Neural cell (in vitro differentiated cells): ENCODE results near the gene SLC4A1. TPM values are rescaled to one million over a fixed set of nuclear protein-coding genes. Genes with fewer than 3 reads are reported as not detected.

Experiments
- H2AFZ ChIP-seq: fragments of 200-600, 300-800 bp; sonication (generic), shearing (Covaris generic); 2 replicates; pipeline ENCODE4 v1.6.0; 2014; ENCODE audit warnings: low read depth, mild to moderate bottlenecking, antibody characterized with exemption, low read length, moderate library complexity
- H3F3A ChIP-seq: fragments of 200-600 bp; shearing (Covaris generic); 2 replicates; pipeline ENCODE4 v1.6.1; 2016; ENCODE audit warnings: mild to moderate bottlenecking, moderate library complexity, mixed read lengths, antibody characterized with exemption, low read length; ENCODE audit not compliant: insufficient read depth, poor library complexity, severe bottlenecking
- H3K27ac ChIP-seq: fragments of 200-600, 300-800 bp; sonication (generic), shearing (Covaris generic); 2 replicates; pipeline ENCODE4 v1.5.1; 2014; ENCODE audit warnings: mild to moderate bottlenecking, low read length, moderate library complexity
- H3K27me3 ChIP-seq: fragments of 300-800, 200-600 bp; sonication (generic), shearing (Covaris generic); 2 replicates; pipeline ENCODE4 v1.6.0; 2014; ENCODE audit warnings: mild to moderate bottlenecking, low read depth, low read length, moderate library complexity; ENCODE audit not compliant: insufficient read depth
- H3K36me3 ChIP-seq: fragments of 300-800, 200-600 bp; sonication (generic), shearing (Covaris generic); 2 replicates; pipeline ENCODE4 v1.5.1; 2014; ENCODE audit warnings: mild to moderate bottlenecking, antibody characterized with exemption, low read length, moderate library complexity; ENCODE audit not compliant: insufficient read depth
- H3K4me2 ChIP-seq: fragments of 300-800, 200-600 bp; sonication (generic), shearing (Covaris generic); 2 replicates; pipeline ENCODE4 v1.6.0; 2014; ENCODE audit warnings: mild to moderate bottlenecking, low read length
- H3K4me3 ChIP-seq: fragments of 300-800, 200-600 bp; sonication (generic), shearing (Covaris generic); 2 replicates; pipeline ENCODE4 v1.5.1; 2014; ENCODE audit warnings: mild to moderate bottlenecking, low read length, moderate library complexity
- H3K79me2 ChIP-seq: fragments of 200-600 bp; shearing (Covaris generic); replicated peaks from 2 replicates; pipeline ENCODE4 v1.6.0; 2014; ENCODE audit warnings: mild to moderate bottlenecking, low read length, moderate library complexity; ENCODE audit not compliant: insufficient read depth
- H3K9ac ChIP-seq: fragments of 300-800, 200-600 bp; sonication (generic), shearing (Covaris generic); 2 replicates; pipeline ENCODE4 v1.6.1; 2016; ENCODE audit warnings: mild to moderate bottlenecking, low read length, mixed read lengths
- H3K9me2 ChIP-seq: fragments of 200-600 bp; shearing (Covaris generic); 2 replicates; pipeline ENCODE4 v1.6.1; 2016; ENCODE audit warnings: mild to moderate bottlenecking, low read length, mixed read lengths; ENCODE audit not compliant: insufficient read depth
- H3K9me3 ChIP-seq: fragments of 200-600, 300-800 bp; sonication (generic), shearing (Covaris generic); 2 replicates; pipeline ENCODE4 v1.6.1; 2016; ENCODE audit warnings: mild to moderate bottlenecking, mixed run types, low read length, moderate library complexity, mixed read lengths
- H4K20me1 ChIP-seq: fragments of 200-600 bp; shearing (Covaris generic); 2 replicates; pipeline ENCODE4 v1.6.1; 2016; ENCODE audit warnings: mild to moderate bottlenecking, mixed run types; ENCODE audit not compliant: insufficient read depth
- EP300 ChIP-seq: fragments of 450-650 bp; conservative IDR thresholded peaks from 2 replicates; pipeline ENCODE4 v1.6.1; 2014; ENCODE audit warnings: antibody characterized with exemption, mild to moderate bottlenecking, moderate library complexity; ENCODE audit not compliant: poor library complexity, severe bottlenecking
- EZH2 ChIP-seq: fragments of 200-600, 300-800 bp; shearing (Covaris generic), sonication (generic); IDR thresholded peaks from 2 replicates; pipeline ENCODE4 v1.6.1; 2014; ENCODE audit warnings: antibody characterized with exemption, low read length, borderline replicate concordance, mild to moderate bottlenecking; ENCODE audit not compliant: insufficient read depth, poor library complexity, severe bottlenecking
- MXI1 ChIP-seq: fragments of 450-650 bp; conservative IDR thresholded peaks from 2 replicates; pipeline ENCODE4 v1.6.1; 2014; ENCODE audit warnings: antibody characterized with exemption, mild to moderate bottlenecking; ENCODE audit not compliant: poor library complexity, severe bottlenecking
- POLR2AphosphoS5 ChIP-seq: IDR thresholded peaks from 2 replicates; pipeline ENCODE4 v1.6.1; 2012
- RAD21 ChIP-seq: fragments of 450-650 bp; conservative IDR thresholded peaks from 2 replicates; pipeline ENCODE4 v1.6.1; 2014; ENCODE audit warnings: antibody characterized with exemption, mild to moderate bottlenecking, moderate library complexity
- SMC3 ChIP-seq: fragments of 450-650 bp; conservative IDR thresholded peaks from 2 replicates; pipeline ENCODE4 v1.6.1; 2014; ENCODE audit warnings: antibody characterized with exemption, mild to moderate bottlenecking, moderate library complexity; ENCODE audit not compliant: poor library complexity
- TAF1 ChIP-seq: IDR thresholded peaks from 2 replicates; pipeline ENCODE4 v1.6.1; 2012; ENCODE audit warnings: low read depth
- polyA plus RNA-seq: library from polyadenylated mRNA; depleted of rRNA; stranded (reverse); fragments of >200 nt; gene quantifications from 2 replicates; pipeline ENCODE4 v1.2.3, GENCODE V29; 2014
- TF ChIP-seq, protein P1 (sequence below): fragments of 450-650 bp; IDR thresholded peaks from 2 replicates; pipeline ENCODE4 v1.5.1; 2014; ENCODE audit warnings: antibody characterized with exemption, mild to moderate bottlenecking, moderate library complexity; ENCODE audit not compliant: poor library complexity, severe bottlenecking
- TF ChIP-seq, protein P2 (sequence below): IDR thresholded peaks from 2 replicates; pipeline ENCODE4 v1.6.1; 2012; ENCODE audit warnings: borderline replicate concordance

The SLC4A1 gene
- polyA plus RNA-seq, 1 donor from 2014 or later = 0.05 TPM

- Histone ChIP-seq H3K4me2 (no peak overlapping the region), H3K9me3 (no peaks in the 10 kb centered on the region), H2AFZ (no peak overlapping the region), H3K4me3 (no peak overlapping the region), H3K9me2 (no peaks in the 10 kb centered on the region), H3K79me2 (no peaks in the 10 kb centered on the region), H3K9ac (no peak overlapping the region), H4K20me1 (peaks cover under 1% of the 10 kb centered on the region), H3K27ac (no peak overlapping the region), H3K27me3 (no peaks in the 10 kb centered on the region), H3F3A (no peaks in the 10 kb centered on the region), H3K36me3 (peaks cover 7% of the 10 kb centered on the region)
- TF ChIP-seq, protein P1, sequence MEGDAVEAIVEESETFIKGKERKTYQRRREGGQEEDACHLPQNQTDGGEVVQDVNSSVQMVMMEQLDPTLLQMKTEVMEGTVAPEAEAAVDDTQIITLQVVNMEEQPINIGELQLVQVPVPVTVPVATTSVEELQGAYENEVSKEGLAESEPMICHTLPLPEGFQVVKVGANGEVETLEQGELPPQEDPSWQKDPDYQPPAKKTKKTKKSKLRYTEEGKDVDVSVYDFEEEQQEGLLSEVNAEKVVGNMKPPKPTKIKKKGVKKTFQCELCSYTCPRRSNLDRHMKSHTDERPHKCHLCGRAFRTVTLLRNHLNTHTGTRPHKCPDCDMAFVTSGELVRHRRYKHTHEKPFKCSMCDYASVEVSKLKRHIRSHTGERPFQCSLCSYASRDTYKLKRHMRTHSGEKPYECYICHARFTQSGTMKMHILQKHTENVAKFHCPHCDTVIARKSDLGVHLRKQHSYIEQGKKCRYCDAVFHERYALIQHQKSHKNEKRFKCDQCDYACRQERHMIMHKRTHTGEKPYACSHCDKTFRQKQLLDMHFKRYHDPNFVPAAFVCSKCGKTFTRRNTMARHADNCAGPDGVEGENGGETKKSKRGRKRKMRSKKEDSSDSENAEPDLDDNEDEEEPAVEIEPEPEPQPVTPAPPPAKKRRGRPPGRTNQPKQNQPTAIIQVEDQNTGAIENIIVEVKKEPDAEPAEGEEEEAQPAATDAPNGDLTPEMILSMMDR = no peak
- TF ChIP-seq EZH2 (no peak), RAD21 (no peak), POLR2AphosphoS5 (no peak), EP300 (no peak), MXI1 (no peak), SMC3 (no peak), TAF1 (no peak)
- TF ChIP-seq, protein P2, sequence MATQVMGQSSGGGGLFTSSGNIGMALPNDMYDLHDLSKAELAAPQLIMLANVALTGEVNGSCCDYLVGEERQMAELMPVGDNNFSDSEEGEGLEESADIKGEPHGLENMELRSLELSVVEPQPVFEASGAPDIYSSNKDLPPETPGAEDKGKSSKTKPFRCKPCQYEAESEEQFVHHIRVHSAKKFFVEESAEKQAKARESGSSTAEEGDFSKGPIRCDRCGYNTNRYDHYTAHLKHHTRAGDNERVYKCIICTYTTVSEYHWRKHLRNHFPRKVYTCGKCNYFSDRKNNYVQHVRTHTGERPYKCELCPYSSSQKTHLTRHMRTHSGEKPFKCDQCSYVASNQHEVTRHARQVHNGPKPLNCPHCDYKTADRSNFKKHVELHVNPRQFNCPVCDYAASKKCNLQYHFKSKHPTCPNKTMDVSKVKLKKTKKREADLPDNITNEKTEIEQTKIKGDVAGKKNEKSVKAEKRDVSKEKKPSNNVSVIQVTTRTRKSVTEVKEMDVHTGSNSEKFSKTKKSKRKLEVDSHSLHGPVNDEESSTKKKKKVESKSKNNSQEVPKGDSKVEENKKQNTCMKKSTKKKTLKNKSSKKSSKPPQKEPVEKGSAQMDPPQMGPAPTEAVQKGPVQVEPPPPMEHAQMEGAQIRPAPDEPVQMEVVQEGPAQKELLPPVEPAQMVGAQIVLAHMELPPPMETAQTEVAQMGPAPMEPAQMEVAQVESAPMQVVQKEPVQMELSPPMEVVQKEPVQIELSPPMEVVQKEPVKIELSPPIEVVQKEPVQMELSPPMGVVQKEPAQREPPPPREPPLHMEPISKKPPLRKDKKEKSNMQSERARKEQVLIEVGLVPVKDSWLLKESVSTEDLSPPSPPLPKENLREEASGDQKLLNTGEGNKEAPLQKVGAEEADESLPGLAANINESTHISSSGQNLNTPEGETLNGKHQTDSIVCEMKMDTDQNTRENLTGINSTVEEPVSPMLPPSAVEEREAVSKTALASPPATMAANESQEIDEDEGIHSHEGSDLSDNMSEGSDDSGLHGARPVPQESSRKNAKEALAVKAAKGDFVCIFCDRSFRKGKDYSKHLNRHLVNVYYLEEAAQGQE = no peak
These were observed 58.1 kb downstream of the SLC4A1 start for GRCh38 chr17:44209786-44210341.

- Histone ChIP-seq H3K4me2 (no peak overlapping the region), H3K79me2 (no peaks in the 10 kb centered on the region), H3K36me3 (no peaks in the 10 kb centered on the region), H3K27me3 (no peaks in the 10 kb centered on the region), H3K9ac (no peak overlapping the region), H3K4me3 (no peak overlapping the region), H3K27ac (no peak overlapping the region), H3K9me2 (no peaks in the 10 kb centered on the region), H3K9me3 (no peaks in the 10 kb centered on the region), H3F3A (no peaks in the 10 kb centered on the region), H2AFZ (no peak overlapping the region), H4K20me1 (no peaks in the 10 kb centered on the region)
- TF ChIP-seq MXI1 (no peak), EZH2 (no peak), EP300 (no peak), POLR2AphosphoS5 (no peak), SMC3 (no peak), TAF1 (no peak), RAD21 (no peak)
- TF ChIP-seq, protein P2 = no peak
- TF ChIP-seq, protein P1 = no peak
These were observed 60.2 kb downstream of the SLC4A1 start for GRCh38 chr17:44207743-44208142.
